Activated naive CD4-positive, alpha-beta T cell treated with anti-CD3 and anti-CD28 coated beads, Interleukin-2, amount 50 U/mL, for 16 hours (primary cell): Measurements from ENCODE around the gene OR2G2.

ENCODE experiments used
- DNase-seq: peaks from one replicate; pipeline ENCODE4 v3.0.0-alpha.2; 2020

OR2G2 gene, protein sequence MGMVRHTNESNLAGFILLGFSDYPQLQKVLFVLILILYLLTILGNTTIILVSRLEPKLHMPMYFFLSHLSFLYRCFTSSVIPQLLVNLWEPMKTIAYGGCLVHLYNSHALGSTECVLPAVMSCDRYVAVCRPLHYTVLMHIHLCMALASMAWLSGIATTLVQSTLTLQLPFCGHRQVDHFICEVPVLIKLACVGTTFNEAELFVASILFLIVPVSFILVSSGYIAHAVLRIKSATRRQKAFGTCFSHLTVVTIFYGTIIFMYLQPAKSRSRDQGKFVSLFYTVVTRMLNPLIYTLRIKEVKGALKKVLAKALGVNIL

DNA sequence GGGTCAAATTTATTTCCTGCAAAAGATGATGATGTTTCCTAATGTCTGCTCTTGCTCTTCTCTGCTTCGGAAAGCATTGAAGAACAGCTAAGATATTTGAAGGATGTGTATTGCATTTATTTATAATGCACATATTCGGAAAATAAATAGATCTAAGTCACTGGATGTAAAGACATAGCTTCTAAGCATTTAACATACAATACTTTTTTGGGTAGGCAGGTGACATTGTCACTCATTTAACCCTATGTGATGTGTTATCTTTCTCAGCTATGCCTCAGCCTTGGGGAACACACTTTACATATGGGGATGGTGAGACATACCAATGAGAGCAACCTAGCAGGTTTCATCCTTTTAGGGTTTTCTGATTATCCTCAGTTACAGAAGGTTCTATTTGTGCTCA lies at the start of gene OR2G2:
Gene OR2G2 (plus strand): TSS at position 301 of the 400 bp plus-strand sequence. CDS start 0 bp downstream, at position 301.
- DNase-seq, result no peak

GRCh38 chr1:247538561-247538960 lies 49.6 kb upstream of the OR2G2 start:
- DNase-seq, result no peak

- DNase-seq, result no peak
Observed at GRCh38 chr1:247539215-247539614, 48.9 kb upstream of the OR2G2 start.

- DNase-seq, result no peak
Observed at GRCh38 chr1:247540581-247540980, 47.6 kb upstream of the OR2G2 start.

DNA sequence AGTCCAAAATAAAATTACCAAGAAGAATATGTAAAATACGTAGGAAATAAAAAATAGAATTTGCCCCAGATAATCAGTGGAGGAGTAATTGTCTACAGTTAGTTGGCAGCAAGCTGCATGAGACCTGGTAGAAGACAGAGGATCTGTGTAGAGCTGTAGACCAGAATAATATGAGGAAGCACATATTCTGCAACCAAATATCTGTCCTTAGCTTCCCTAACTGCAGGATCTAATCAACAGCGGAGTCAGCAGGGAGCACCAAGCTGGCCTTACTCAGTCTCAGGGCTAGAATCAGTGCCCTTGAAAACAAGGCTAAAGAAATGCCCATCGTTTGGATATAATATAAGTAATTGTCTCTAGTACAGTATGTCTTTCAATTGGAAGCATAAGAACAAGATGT lies 45.3 kb upstream of the OR2G2 start:
- DNase-seq, result no peak

DNA sequence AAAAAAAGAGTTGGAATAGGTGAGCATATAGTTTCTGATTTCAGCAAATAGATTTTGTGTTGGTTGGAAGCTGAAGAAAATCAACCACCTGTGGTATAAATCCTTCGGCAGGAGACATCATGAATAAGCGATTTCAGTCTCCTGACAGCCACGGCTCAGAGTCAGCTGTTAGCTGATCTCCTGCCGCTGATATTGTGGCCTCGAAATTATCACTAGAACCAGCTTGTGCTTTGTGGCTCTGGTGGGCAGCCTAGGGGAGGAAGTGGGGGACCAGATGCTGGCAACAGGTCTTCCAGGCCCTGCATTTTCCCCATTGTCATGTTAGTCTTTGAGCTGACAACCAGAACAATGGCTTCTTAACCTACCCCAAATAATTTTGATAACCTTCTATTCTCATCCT lies 40.1 kb upstream of the OR2G2 start:
- no peak for DNase-seq

DNA sequence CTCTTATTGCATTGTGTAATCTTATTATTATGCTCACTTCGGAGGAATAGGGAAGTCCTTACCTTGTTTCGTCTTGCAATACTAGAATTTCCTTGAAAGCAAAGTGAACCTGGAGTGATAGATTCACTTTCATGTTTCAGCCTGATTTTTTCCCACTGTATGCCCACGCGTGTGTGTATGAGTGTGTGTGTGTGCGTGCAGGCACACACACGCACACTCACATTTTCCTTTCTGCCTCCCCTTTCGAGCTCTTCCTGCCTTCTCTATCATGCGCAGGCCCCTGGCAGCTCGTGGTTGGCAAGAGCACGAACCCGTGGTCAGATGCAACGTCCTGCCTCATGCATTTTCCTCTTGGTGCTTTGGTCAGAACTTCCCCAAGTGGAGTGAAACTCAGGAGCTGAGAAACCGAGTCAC lies 39.4 kb upstream of the OR2G2 start, which contains the start of gene GCSAML:
Gene GCSAML (plus strand): TSS at position 366 of the 414 bp plus-strand sequence. CDS start 58 bp downstream, outside the sequence.
- no peak for DNase-seq

DNA sequence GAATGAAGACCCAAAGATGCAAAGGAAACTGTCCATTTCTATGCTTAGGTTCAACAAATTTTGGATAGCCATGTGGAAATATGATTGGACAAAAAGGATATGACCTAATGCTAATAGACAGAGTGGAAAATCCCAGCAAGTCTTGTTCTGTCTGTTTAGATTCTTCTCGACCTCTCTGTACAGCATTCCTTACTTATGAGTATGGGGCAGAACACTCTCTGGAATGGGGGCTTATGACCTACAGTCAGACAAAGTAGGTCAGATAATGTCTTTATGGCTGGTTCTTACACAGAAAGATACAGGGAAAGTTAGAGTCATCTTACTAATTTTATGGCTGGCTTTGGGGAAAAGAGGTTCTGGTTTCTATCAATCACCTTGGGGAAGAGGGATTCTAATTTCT lies 36.4 kb upstream of the OR2G2 start:
- no peak for DNase-seq

DNA sequence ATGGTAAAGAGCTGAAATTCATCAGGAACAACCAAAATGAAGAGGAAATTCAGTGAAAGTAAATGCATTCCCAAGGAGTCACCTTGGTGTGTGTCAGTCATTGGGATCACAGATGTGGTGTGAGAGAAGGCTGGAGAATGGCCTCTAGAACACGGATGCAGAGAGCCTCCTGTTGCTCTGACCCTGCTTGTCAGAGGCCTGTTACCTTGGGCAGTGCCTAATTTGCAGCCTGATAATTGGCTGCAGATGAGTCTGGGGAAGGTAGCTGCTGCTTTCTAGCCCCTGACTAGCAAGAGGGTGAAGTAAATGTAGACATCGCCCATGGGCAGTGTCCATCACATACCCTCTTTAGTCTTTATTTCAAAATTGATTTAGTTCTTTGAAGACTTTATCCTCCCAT lies 35.9 kb upstream of the OR2G2 start:
- no peak for DNase-seq

GRCh38 chr1:247557926-247558674 lies 30.1 kb upstream of the OR2G2 start:
- DNase-seq, result no peak

- no peak for DNase-seq
Observed at GRCh38 chr1:247561711-247562110, 26.4 kb upstream of the OR2G2 start.

DNA sequence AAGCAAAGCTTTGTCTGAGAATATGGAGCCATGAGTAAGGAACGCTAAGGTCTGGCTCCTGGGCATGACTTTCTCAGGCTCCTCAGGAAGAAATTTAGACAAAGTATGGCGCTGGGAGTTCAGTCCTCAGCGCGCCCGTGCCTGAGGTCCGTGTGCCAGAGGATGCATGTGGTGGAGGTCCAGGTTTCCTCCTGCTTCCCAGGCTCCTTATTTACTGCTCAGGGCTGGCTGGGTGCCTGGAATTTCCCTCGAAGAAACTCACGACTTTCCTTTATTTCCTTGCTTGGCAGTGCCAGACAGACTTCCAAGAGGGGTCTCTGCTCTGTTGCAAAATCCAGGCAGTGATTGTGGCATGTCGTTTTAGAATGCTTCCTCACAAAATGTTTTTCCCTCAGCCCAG lies 26.0 kb upstream of the OR2G2 start:
- no peak for DNase-seq

DNA sequence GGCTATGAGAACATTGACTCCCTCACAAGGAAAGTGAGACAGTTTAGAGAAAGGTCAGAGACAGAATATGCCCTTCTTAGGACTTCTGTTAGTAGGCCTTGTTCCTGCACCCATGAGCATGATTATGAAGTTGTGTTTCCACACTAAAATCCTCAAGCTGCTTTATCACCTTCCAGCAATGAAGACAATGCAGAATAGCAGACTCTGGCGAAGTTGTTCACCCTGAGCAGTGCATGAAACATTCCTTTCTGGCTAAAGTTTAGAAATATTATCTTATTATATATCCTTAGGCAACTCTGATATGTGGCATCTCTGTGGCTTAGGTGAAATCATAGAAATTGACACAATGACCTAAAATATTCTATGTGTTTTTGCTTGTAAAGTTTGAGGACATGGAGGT lies 13.9 kb upstream of the OR2G2 start:
- no peak for DNase-seq

GRCh38 chr1:247574664-247575063 lies 13.5 kb upstream of the OR2G2 start:
- DNase-seq, result no peak

DNA sequence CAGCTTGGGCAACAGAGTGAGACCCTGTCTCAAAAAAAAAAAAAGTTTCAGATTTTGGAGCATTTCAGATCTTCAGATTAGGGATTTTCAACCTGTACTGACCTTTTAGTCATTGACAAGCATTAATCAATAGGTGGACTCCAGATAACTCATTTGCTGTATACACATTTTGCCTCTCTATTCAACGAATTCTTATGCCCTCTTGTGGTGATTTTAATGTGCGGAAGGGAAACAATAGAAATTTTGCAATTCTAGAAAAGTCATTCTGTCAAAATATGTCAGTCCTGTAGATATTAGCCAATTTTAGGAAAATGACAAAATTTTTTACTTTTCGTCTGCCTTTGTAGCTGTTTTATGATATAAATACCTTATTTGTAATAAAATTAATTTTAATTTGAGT lies 11.6 kb upstream of the OR2G2 start:
- DNase-seq, result no peak

DNA sequence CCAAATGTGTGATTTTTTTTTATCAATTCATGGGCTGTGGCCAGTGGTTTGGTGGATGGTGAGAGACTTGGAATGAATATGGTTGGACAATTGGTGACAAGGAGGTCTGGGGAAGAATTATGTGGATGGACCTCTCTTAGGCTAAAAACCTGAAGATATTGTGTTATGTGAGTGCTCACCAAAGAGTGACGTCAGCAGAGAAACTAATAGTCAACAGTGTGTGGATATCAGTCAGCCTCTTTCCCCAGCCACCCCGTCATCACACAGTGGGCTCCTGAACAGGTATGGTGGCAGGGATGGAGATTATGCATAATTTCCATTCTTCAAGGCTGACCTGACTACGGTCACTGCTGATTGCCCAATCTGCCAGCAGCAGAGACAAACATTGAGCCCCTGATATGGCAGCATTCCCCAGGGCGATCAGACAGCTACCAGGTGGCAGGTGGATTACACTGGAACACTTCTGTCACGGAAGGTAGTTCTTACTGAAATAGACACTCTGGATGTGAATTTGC lies 9.2 kb upstream of the OR2G2 start:
- no peak for DNase-seq

GRCh38 chr1:247605286-247605685 lies 17.1 kb downstream of the OR2G2 start, which contains the start of gene OR2G3:
TSS of gene OR2G3 (plus strand) at chr1:247605586. CDS start at chr1:247605586, 0 bp downstream.
- no peak for DNase-seq

DNA sequence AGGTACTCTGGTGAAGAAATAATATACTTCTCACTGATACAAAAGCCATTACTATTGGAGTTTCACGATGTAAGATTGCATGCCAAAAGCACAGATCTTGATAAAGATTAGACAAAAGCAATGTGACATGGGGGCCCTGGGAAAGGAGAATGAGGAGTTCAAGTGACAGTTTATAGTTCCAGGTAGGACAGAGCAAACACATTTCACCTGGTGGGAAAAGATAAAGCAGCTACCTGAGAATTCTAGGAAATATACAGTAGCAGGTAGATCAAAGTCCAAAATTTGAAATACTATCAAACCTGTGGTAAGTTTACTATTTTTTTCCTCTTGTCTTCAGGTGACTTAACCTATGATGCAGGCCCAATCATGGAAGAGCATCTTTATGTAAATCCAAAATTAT lies 25.2 kb downstream of the OR2G2 start:
- DNase-seq, result no peak

- DNase-seq, result no peak
Observed at GRCh38 chr1:247614625-247615024, 26.5 kb downstream of the OR2G2 start.

DNA sequence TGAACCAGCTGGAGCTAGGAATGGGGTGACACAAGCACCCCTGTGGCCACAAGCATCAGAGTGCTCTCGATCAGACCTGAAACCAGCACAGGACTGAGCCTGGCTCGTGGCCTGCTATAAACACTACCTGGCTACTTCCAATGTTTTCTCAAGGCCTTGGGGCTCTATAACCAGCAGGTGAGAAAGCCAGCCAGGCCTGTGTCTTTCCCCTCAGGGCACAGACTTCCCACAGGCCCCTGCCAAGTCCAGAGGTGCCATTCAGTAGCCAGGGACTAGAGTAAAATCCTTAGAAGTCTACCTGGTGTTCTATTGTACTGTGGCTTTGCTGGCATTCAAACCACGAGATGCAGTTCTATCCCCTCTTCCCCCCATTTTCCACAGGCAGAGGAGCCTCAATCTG lies 39.8 kb downstream of the OR2G2 start:
- DNase-seq, result no peak

DNA sequence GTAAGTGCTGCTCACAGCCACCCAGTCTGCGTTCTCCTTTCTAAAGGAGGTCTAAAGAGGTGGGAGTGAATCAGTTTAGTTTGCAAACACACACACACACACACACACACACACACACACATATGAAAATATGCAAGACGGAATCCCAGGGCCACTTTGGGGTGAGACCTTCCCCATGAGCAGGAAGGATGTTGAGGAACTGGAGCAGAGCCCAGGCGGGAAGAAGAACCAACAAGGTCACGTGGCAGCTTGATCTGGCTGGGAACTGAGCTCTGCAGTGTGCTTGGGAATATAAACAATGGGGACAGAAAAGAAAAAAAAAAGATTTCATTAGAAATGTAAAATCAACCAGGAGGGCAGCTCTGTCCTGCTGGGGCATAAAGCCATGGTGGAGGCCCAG lies 49.9 kb downstream of the OR2G2 start:
- DNase-seq, result no peak

DNA sequence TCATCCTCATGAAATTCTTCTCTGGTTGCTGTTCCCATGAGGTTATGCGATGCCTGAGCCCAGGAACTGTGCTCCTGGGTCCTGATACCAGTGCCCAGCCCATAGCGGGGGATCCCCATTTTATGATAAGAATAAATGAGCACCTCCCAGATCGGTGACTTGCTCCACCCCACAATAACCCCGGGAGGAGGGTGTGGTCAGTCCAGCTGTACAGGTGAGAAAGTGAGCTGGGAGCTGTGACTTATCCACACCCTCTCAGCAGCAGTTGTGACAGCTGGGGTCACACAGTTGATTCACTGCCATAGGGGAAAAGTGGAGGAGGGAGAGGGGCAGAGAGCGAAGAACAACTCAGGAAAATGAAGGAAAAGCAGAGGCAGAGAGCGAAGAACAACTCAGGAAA lies 50.6 kb downstream of the OR2G2 start:
- no peak for DNase-seq
